OCI-LY7 (cell line): ENCODE measurements around the gene PIGBOS1. TPM values are rescaled to one million over a fixed set of nuclear protein-coding genes. Genes with fewer than 3 reads are reported as not detected.

Source experiments
- BruUV-seq: library from RNA; stranded (reverse); fragments of 400-500 nt; replicated peaks from 2 replicates; lab custom pipeline; 2021; lab: Mats Ljungman, UMichigan
- CTCF ChIA-PET: fragments of 300-600 bp; sonication (Branson Sonifier 250); formaldehyde crosslinking; loops from one replicate; lab custom pipeline; 2022; ENCODE audit warnings: antibody characterized with exemption; ENCODE audit not compliant: unreplicated experiment; lab: Charles Lee
- POLR2A ChIA-PET: fragments of 300-600 bp; sonication (Branson Sonifier 250); formaldehyde crosslinking; loops from one replicate; lab custom pipeline; 2022; ENCODE audit warnings: antibody characterized with exemption; lab: Charles Lee
- DNase-seq: peaks from one replicate; pipeline ENCODE4 v3.0.0-alpha.2; 2015; ENCODE audit warnings: low spot score
- H2AFZ ChIP-seq: fragments of 200-600 bp; sonication (generic), shearing (Covaris generic); 2 replicates; pipeline ENCODE4 v1.6.1; 2014; ENCODE audit warnings: mild to moderate bottlenecking, antibody characterized with exemption, low read length, moderate library complexity
- H3K27ac ChIP-seq: fragments of 200-600 bp; sonication (generic); 2 replicates; pipeline ENCODE4 v1.5.1; 2014; ENCODE audit warnings: mixed run types, low read depth, mild to moderate bottlenecking, moderate library complexity, low read length, inconsistent platforms; ENCODE audit not compliant: poor library complexity, severe bottlenecking
- H3K36me3 ChIP-seq: fragments of 200-600 bp; sonication (generic); 2 replicates; pipeline ENCODE4 v1.6.1; 2014; ENCODE audit warnings: mild to moderate bottlenecking, antibody characterized with exemption, low read length, moderate library complexity, mixed read lengths; ENCODE audit not compliant: insufficient read depth
- H3K4me1 ChIP-seq: fragments of 200-600 bp; sonication (generic); 2 replicates; pipeline ENCODE4 v1.5.1; 2014; ENCODE audit warnings: mild to moderate bottlenecking, low read length; ENCODE audit not compliant: insufficient read depth, poor library complexity, severe bottlenecking
- H3K4me2 ChIP-seq: fragments of 200-600 bp; sonication (generic); 2 replicates; pipeline ENCODE4 v1.6.1; 2014; ENCODE audit warnings: mild to moderate bottlenecking, low read length
- H3K4me3 ChIP-seq: fragments of 200-600 bp; sonication (generic); 2 replicates; pipeline ENCODE4 v1.5.1; 2014; ENCODE audit warnings: mild to moderate bottlenecking, low read depth, low read length; ENCODE audit not compliant: poor library complexity, severe bottlenecking
- H3K79me2 ChIP-seq: fragments of 200-600 bp; sonication (generic); 2 replicates; pipeline ENCODE4 v1.6.1; 2016; ENCODE audit warnings: low read depth, mild to moderate bottlenecking, low read length, moderate library complexity, mixed read lengths; ENCODE audit not compliant: insufficient read depth
- H3K9me2 ChIP-seq: fragments of 200-600 bp; sonication (generic); 2 replicates; pipeline ENCODE4 v1.6.1; 2016; ENCODE audit warnings: mild to moderate bottlenecking, low read length, mixed read lengths; ENCODE audit not compliant: insufficient read depth
- H3K9me3 ChIP-seq: fragments of 200-600 bp; sonication (generic); 2 replicates; pipeline ENCODE4 v1.6.1; 2014; ENCODE audit warnings: mild to moderate bottlenecking, mixed run types, low read length, mixed read lengths
- H4K20me1 ChIP-seq: fragments of 200-600 bp; sonication (generic); 2 replicates; pipeline ENCODE4 v1.6.1; 2014; ENCODE audit warnings: mild to moderate bottlenecking, antibody characterized with exemption, low read length, moderate library complexity, mixed read lengths; ENCODE audit not compliant: insufficient read depth
- EZH2phosphoT487 ChIP-seq: fragments of 200-600 bp; sonication (generic); IDR thresholded peaks from 2 replicates; pipeline ENCODE4 v1.6.1; 2018; ENCODE audit warnings: low read depth, borderline replicate concordance, mild to moderate bottlenecking, mixed run types, antibody characterized with exemption, low read length, moderate library complexity, mixed read lengths
- intact Hi-C: fragments of 100-400 bp; cut with micrococcal nuclease; formaldehyde crosslinking; loops from one replicate; pipeline ENCODE4 v1.10.0; 2022; ENCODE audit not compliant: unreplicated experiment
- total RNA-seq, 2 experiments: library from RNA; depleted of rRNA in 1 of 2; stranded (reverse); fragments of >200 nt in 1 of 2; shearing (Covaris generic) in 1 of 2; gene quantifications; 2 replicates each; pipeline ENCODE4 v1.2.3, GENCODE V29; 2014 to 2022
- TF ChIP-seq, protein P1 (sequence below): fragments of 200-600 bp; sonication (generic); conservative IDR thresholded peaks from 2 replicates; pipeline ENCODE4 v1.5.1; 2014; ENCODE audit warnings: mild to moderate bottlenecking, antibody characterized with exemption, low read length, moderate library complexity, mixed read lengths

Gene PIGBOS1
- total RNA-seq, 2 experiments from 2014 or later, result 10.4 to 14.8 TPM

DNA sequence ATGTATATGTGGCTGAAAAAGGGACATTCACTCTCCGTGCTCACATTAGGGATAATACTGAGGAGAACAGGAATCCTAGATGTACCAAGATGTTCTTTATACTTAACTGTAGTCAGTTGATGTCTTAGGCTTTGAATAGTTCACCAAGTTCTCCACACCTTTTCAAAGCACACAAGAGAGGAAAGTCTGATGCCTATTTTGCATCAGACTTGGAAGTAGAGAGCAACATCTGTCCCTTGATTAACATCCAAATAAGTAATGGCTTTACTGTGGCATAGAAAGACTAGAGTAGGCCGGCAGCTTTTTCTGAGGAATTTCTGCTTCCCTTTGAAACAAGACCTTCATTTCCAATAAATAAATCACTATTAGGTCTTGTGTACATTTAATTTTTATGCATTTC, 34.1 kb upstream of the PIGBOS1 start:
- Histone ChIP-seq H3K4me1 (no peaks in the 10 kb centered on the region), H2AFZ (no peak overlapping the region), H3K27ac (no peak overlapping the region), H3K9me2 (no peaks in the 10 kb centered on the region), H3K4me3 (no peak overlapping the region), H3K9me3 (no peaks in the 10 kb centered on the region), H3K4me2 (no peak overlapping the region), H3K79me2 (no peaks in the 10 kb centered on the region), H3K36me3 (peaks cover 34% of the 10 kb centered on the region), H4K20me1 (no peaks in the 10 kb centered on the region)
- ChIA-PET POLR2A (no interaction called here), CTCF (no interaction called here)
- TF ChIP-seq, protein P1, sequence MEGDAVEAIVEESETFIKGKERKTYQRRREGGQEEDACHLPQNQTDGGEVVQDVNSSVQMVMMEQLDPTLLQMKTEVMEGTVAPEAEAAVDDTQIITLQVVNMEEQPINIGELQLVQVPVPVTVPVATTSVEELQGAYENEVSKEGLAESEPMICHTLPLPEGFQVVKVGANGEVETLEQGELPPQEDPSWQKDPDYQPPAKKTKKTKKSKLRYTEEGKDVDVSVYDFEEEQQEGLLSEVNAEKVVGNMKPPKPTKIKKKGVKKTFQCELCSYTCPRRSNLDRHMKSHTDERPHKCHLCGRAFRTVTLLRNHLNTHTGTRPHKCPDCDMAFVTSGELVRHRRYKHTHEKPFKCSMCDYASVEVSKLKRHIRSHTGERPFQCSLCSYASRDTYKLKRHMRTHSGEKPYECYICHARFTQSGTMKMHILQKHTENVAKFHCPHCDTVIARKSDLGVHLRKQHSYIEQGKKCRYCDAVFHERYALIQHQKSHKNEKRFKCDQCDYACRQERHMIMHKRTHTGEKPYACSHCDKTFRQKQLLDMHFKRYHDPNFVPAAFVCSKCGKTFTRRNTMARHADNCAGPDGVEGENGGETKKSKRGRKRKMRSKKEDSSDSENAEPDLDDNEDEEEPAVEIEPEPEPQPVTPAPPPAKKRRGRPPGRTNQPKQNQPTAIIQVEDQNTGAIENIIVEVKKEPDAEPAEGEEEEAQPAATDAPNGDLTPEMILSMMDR, result no peak
- no peak for TF ChIP-seq EZH2phosphoT487
- intact Hi-C loops, result no loop called here
- BruUV-seq, result no TSS peak
- DNase-seq, result no peak

GRCh38 chr15:55349282-55349681, 30.4 kb upstream of the PIGBOS1 start:
- no peaks in the 10 kb centered on the region for H4K20me1 ChIP-seq
- H3K4me3 ChIP-seq, result no peak overlapping the region
- no peak overlapping the region for H3K4me2 ChIP-seq
- TF ChIP-seq, protein P1, result no peak
- TF ChIP-seq EZH2phosphoT487, result no peak
- peaks cover 19% of the 10 kb centered on the region for H3K36me3 ChIP-seq
- H3K4me1 ChIP-seq, result no peaks in the 10 kb centered on the region
- BruUV-seq, result no TSS peak
- H3K79me2 ChIP-seq, result no peaks in the 10 kb centered on the region
- no peak overlapping the region for H2AFZ ChIP-seq
- POLR2A ChIA-PET, result no interaction called here
- no peaks in the 10 kb centered on the region for H3K9me3 ChIP-seq
- intact Hi-C loops, result no loop called here
- no peaks in the 10 kb centered on the region for H3K9me2 ChIP-seq
- no peak for DNase-seq
- CTCF ChIA-PET, result no interaction called here
- H3K27ac ChIP-seq, result no peak overlapping the region

DNA sequence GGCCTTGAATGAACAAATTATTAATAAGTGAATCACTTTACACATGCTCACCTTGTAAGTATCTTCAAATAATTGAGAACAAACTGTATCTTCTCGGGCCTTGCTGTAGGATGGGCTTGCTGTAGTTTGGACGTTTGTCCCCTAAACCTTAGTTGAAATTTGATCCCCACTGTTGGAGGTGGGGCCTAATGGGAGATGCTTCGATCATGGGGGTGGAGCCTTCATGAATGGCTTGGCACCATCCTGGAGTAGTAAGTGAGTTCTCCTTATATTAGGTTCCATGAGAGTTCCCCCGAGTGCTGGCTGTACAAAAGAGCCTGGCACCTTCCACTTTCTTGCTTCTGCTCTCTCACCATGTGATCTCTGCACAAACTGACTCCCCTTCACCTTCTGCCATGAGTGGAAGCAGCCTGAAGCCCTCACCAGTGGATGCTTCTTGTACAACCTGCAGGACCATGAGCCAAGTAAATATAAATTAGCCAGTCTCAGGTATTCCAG, 29.4 kb upstream of the PIGBOS1 start:
- Histone ChIP-seq H4K20me1 (no peaks in the 10 kb centered on the region), H3K36me3 (peaks cover 26% of the 10 kb centered on the region), H3K4me3 (no peak overlapping the region), H3K27ac (no peak overlapping the region), H3K79me2 (no peaks in the 10 kb centered on the region), H3K9me2 (no peaks in the 10 kb centered on the region), H2AFZ (no peak overlapping the region), H3K4me2 (no peak overlapping the region), H3K9me3 (no peaks in the 10 kb centered on the region), H3K4me1 (no peaks in the 10 kb centered on the region)
- CTCF ChIA-PET, result no interaction called here
- TF ChIP-seq EZH2phosphoT487, result no peak
- TF ChIP-seq, protein P1, result no peak
- no TSS peak for BruUV-seq
- POLR2A ChIA-PET, result interaction anchor here (1.2 kb wide), 1 partner anchor 1395 kb away, joined by 4 read pairs; no protein-coding TSS in a partner anchor
- DNase-seq, result no peak
- intact Hi-C loops, result no loop called here
